GM12801 (cell line): ENCODE data around the gene PLEKHJ1.

Source experiments
- TF ChIP-seq, protein P1 (sequence below): IDR thresholded peaks from one replicate; pipeline ENCODE4 v1.5.1; 2011; ENCODE audit warnings: control low read depth; ENCODE audit not compliant: insufficient read length; ENCODE audit errors: extremely low read depth

PLEKHJ1 gene

DNA sequence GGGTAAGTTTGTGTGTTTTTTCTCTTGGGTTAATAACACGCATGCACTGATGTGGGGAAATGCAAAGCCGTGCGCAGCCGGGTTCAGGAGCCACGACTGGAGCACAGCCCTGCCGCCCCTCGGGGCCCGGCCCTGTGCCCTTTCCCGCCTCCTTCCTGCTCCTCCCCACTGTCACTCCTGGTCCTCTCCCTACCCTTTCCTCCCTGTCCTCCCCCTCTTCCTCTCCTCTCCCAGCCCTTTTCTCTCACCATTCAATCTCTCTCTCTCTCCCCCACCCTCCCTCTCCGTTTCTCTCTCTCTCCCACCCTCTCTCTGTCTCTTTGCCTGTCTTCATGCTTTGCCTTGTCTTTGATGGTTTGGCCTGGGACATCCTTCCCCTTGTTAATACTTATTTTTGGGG, 27.2 kb downstream of the PLEKHJ1 start:
- TF ChIP-seq, protein P1, sequence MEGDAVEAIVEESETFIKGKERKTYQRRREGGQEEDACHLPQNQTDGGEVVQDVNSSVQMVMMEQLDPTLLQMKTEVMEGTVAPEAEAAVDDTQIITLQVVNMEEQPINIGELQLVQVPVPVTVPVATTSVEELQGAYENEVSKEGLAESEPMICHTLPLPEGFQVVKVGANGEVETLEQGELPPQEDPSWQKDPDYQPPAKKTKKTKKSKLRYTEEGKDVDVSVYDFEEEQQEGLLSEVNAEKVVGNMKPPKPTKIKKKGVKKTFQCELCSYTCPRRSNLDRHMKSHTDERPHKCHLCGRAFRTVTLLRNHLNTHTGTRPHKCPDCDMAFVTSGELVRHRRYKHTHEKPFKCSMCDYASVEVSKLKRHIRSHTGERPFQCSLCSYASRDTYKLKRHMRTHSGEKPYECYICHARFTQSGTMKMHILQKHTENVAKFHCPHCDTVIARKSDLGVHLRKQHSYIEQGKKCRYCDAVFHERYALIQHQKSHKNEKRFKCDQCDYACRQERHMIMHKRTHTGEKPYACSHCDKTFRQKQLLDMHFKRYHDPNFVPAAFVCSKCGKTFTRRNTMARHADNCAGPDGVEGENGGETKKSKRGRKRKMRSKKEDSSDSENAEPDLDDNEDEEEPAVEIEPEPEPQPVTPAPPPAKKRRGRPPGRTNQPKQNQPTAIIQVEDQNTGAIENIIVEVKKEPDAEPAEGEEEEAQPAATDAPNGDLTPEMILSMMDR = no peak

DNA sequence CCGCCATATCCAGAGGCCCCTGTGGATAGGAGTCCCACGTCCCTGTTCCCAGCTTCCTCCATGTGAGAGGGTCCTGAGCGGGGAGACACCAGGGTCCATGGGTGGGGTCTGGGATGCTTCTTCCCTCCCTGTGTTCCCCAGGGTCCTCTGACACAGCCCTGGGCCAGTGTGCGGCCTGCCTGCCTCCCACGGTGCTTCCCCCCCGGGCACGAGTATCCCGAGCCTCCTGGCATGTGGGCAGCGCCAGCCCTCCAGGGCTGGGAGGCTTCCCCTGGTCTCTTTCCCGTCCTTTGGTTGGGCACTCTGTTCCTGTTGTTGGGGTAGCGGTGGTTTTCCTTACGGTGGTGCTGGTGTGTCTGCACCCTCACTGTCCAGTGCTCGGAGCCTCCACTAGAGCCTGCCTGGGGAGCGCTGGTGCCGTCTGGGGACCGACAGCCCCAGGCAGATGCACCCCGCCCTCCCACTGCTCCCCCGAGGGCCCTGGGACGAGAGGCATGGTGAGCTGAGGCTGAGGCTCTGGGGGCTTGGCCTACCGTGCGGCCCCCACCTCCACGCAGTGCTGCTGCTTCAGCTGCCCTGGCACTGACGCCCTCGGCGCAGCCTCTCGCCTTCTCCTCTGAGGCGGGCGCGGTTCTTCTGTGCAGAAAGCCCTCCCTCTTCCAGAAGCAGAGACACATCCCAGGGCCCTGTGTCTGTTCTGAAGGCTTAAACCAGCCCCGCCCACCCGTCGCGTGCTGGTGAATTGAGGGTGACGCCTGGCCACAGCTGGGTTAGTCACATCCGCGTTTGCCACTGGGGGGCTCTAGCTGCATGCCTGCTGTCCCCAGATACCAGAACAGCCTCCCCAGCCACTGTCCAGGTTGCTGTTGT, 27.9 kb downstream of the PLEKHJ1 start:
- TF ChIP-seq, protein P1 = no peak

GRCh38 chr19:2207008-2207407, 29.1 kb downstream of the PLEKHJ1 start:
- TF ChIP-seq, protein P1 = no peak

DNA sequence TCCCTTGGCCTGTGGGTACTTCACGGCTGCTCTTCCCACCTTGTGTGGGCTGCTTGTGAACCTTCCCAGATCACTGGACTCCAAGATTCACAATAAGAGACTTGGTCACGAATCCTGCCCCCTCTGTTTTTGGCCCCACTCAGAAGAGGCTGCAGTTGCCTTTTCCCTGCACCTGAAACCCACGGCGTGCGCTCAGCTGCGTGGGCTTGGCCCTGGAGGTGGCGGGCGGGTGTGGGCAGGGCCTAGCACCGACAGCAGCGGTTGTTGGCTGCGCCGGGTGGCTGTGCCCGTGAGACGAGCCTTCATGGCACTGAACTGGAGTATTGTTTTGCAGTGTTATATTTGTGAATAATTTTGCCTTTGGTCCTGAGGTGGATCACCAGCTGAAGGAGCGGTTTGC, 33.8 kb downstream of the PLEKHJ1 start:
- TF ChIP-seq, protein P1 = no peak

DNA sequence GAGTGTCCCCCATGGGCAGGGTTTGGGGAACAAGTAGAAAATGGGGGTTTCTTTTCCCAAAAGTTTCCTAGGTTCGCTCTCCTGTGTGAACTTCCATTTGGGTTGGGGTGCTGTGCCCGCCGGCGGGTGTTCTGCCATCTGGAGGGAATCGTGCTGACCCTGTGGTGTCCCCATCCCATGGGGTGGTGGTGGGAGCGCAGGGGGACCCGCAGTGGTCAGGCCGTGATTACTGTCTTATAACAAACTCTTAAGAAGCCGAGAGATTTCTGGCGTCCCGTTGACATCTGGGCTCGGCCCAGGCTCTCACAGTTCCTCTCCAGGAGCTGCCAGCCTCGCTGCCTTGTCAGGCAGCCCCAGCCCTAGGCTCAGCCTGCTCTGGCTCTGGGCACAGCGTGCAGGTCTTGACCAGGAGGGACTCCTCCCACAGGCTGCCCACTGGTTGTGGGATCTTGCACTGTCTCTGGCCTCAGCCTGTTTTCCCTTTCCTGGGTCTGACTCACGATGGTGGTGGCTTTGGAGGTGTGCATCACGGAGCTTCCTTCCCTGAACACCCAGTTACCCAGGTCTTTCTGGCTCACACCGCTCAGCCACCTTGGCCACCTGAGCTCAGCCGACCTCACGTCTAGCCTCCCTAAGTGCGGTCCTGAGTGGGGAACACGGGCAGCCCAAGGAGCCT, 34.5 kb downstream of the PLEKHJ1 start:
- TF ChIP-seq, protein P1 = no peak

DNA sequence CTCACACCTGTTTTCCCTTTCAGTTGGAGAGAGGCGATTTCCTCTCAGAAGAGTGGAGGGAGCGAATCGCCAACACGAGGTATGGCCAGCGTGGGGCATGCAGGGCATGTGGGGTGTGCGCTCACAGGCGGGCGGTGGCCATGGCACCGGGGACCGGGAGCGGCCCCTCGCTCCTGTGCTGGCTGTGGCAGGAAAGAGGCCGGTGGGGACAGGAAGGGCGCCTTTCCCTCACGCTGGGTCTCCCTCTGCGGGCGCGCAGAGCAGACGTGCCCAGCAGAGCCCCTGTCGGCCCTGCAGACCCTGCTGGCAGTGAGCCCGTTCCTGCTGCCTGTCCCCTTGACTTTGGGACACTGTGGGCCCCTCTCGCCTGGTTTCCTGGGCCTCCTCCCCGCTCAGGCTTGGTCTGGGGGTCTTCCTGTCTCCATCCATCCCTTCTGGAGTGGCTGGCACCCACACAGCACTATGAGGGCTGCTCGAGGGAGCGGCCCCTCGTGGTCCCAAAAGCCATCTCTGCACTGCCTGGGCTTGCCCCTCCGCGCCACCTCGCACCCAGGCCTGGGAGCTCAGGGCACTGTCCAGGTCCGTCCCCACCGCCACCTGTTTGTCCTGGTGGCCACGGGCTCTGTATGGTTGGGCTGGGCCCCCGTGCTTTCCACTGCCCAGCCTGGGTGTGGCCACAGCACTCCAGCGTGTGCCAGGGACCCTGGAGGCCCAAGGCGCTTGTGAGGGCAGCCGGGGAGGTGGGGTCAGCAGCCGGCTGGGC, 36.1 kb downstream of the PLEKHJ1 start:
- TF ChIP-seq, protein P1 = no peak

GRCh38 chr19:2199215-2199614, 36.9 kb downstream of the PLEKHJ1 start:
- TF ChIP-seq, protein P1 = no peak
